Activated CD8-positive, alpha-beta memory T cell treated with anti-CD3 and anti-CD28 coated beads for 4 hours (primary cell): ENCODE results near the gene RPL28.
"Not testable (repeated sequence)": the region's sequence is repeated elsewhere in the genome, so short reads cannot be mapped to it uniquely, and the experiment has no call there.

Experiments
- DNase-seq, 2 donors: peaks; one replicate each; pipeline ENCODE4 v3.0.0-alpha.2; 2020; ENCODE audit warnings: low read depth in 2 of 2

Gene RPL28

DNA sequence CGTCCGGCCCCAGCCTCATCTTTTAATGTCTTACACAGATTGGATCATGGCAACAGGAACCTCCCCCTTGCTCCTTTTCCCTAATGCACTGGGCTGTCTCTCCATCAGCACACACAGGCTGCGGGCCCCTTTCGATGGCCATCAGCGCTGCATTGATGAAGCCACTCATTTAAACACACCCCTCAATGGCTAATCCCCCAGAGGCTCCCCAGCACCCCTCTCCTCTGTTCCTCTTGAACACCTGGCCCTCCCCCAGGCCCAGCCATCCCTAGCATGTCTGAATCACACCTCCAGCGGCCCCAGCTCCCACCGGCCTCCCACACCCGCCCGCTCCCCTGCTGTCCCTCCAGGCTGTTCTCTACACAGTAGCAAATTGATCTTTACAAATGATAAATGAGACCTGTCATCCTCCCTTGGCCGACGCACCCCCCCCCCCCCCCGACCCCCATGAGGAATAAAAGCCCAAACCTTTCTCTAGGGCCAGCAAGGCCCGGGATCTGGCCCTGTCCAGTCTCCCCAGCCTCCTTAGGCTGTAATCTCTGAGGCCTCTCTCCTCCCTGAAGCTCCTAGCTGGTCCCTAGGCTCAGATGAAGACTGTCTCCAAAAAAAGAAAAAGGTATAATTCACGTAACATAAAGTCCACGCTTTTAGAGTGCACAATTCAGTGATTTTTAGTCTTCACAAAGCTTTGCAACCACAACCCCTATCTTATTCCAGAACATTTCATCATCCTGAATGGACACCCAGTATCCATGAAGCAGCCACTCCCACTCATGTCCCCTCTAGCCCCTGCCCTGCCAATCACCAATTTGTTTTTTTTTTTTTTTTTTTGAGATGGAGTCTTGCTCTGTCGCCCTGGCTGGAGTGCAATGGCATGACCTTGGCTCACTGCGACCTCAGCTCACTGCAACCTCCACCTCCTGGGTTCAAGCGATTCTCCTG is 7.4 kb downstream of the RPL28 start:
- DNase-seq: no peak

DNA sequence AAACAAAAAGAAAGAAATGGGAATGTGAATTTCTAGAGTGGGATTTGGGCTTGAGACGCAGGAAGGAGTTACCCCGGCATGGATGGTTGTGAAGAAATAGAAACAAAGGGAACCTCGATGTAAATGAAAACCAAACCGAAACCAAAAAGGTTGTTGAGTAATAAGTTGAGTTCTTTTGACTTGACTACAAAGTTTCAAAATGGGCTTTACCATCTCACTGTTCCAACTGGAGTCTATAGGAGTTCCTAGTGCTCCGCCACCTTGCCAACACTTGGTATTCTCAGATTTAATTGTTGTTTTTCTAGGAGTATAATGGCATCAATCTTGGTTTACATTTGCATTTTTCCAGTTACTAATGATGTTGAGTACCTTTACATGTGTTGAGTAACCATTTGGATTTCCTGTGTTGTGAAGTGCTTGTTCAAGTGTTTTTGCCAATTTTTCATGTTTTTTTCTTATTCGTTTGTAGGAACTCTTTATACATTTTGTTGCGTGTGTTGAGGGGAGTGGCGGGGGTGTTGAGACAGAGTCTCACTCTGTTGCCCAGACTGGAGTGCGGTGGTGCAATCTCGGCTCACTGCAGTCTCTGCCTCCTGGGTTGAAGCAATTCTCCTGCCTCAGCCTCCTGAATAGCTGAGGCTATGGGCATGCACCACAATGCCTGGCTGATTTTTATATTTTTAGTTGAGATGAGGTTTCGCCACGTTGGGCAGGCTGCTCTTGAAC is 12.6 kb downstream of the RPL28 start:
- DNase-seq: no peak

DNA sequence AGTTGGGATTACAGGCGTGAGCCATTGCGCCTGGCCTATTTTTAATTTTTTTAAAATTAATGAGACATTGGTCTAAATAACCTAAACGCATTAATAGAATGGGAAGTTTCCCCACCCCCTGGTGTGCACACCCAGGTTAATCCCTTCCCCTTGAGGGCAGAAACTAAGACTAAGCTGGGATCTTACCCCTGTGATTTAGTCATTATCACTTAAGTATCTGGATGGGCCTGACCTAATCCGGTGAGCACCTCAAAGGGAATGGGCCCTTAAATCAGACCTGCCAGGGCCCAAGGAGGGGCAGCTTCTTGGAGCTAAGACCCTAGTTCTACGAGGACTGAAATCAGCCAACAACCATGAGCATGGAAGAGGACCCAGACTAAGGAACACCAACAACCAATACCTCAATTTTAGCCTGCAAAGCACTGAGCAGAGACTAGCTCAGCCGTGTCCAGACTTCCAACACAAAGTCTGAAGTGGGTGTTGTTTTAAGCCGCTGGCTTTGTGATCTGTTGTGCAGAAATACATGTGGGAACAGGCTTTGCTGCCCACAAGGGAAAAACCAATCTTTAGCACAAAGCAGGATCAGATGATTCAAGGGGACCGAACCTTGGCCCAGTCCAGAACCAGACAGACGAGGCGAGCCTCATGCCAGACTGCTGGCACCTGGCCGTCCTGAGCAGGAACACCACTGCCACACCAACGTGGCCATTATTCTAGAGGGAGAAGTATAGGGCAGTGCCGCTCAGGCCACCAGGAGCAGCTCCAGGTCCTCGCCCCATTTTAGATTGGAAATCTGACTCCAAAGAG is 14.8 kb downstream of the RPL28 start:
- no peak for DNase-seq

- not testable (repeated sequence) for DNase-seq
Observed at GRCh38 chr19:55401390-55401789, 15.7 kb downstream of the RPL28 start.

GRCh38 chr19:55402509-55402908 is 16.8 kb downstream of the RPL28 start:
- DNase-seq: no peak

GRCh38 chr19:55405638-55406037 is 19.9 kb downstream of the RPL28 start:
- DNase-seq: no peak

DNA sequence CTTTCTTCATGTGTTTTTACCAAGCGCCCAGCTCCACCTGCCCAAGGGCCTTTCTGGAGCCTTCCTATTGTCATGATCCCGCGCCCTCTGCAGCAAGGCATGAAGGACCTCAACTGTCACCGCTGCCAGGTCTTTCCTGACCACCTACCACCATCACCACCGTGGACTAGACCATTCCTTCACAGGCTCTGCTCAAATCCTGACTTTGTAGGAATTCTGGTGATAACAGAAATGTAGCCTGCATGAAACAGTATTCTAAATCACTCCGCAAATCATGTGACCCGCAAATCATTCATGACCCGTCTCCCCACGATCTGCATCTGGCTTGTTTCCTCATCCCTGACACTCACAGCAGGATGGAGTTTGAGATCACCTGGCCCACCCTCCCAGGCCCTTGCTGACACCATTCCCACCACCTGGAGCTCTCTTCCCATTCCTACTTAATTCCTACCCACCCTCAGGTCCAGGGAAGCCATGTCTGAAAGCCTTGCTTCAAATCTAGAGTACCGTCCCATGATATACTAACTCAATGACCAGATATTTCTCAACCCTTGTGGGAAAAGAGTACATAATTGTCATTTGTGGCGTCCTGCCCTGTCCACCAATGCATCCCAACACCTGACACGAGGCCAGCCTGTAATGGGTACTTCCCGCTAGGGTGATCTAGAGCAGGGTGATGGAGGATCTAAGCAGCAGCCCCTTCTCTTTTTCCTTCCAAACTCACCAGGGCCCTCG is 20.5 kb downstream of the RPL28 start:
- DNase-seq: no peak

- DNase-seq: no peak
Observed at GRCh38 chr19:55406826-55407549, 21.3 kb downstream of the RPL28 start.

- DNase-seq: not testable (repeated sequence)
Observed at GRCh38 chr19:55407550-55407799, 21.7 kb downstream of the RPL28 start, which contains the start of gene UBE2S. UBE2S (minus strand) TSS chr19:55407788; CDS start chr19:55407589, 199 bp downstream.

- DNase-seq: peak; percentile 92 to 95
Observed at GRCh38 chr19:55407800-55408532, 22.2 kb downstream of the RPL28 start.

DNA sequence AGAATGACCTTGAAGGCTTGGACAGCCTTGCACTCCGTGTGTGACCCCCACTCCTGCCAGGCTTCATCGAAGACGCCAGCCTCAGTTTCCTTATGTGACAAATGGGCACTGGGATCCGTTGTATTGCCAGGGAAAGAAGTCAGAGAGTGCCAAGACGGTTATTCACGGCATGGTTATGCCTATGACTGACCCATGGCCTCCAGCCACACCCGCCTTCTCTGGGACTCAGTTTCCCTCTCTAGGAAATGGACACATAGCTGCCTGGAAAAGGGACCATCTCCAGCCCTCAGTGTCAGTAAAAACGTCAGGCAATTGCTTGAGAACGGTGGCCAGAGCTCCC is 22.8 kb downstream of the RPL28 start:
- no peak for DNase-seq

DNA sequence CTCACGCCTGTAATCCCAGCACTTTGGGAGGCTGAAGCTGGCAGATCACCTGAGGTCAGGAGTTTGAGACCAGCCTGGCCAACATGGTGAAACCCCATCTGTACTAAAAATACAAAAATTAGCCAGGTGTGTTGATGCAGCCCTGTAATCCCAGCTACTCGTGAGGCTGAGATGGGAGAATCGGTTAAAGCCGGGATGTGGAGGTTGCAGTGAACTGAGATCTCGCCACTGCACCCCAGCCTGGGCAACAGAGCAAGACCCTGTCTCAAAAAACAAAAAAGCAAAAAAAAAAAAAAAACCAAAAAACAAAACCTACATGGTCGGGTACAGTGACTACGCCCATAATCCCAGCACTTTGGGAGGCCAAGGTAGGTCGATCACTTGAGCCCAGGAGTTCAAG is 23.4 kb downstream of the RPL28 start:
- not testable (repeated sequence) for DNase-seq

GRCh38 chr19:55410168-55410567 is 24.4 kb downstream of the RPL28 start:
- no peak for DNase-seq

GRCh38 chr19:55418185-55418584 is 32.5 kb downstream of the RPL28 start:
- peak; percentile 13 to 23 for DNase-seq

GRCh38 chr19:55419103-55419502 is 33.4 kb downstream of the RPL28 start:
- no peak for DNase-seq

DNA sequence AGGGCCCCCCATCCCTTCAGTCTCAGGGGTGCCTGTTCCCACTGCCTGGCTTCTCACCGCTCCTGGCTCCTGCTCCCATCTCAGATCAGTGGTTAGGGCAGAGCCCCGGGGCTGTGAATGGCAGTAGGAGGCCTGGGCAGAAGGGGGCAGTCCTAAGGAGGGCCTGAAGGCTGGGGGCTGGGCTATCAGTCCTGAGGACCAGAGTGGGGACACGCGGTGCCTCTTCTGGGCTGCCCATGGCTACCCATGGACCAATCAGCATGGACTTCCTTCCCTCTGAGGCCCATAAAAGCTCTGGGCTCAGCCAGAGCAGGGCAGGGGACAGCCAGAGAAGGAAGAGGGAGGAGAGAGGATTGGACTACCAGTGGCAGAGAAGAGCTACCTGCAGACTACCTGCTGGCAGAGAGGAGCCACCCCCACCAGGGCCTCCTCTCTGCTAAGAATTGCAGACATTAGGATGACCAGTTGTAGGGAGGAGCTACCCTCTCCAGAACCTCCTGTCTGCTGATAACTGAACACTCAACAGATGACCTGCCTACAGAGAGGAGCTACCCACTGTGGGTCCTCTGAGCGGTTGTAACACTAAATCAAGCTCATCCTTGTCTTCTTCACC is 34.0 kb downstream of the RPL28 start:
- no peak for DNase-seq

GRCh38 chr19:55421281-55421680 is 35.5 kb downstream of the RPL28 start:
- peak in 1 of 2 donors; percentile 6 for DNase-seq

- DNase-seq: no peak
Observed at GRCh38 chr19:55423225-55424005, 37.7 kb downstream of the RPL28 start.

- no peak for DNase-seq
Observed at GRCh38 chr19:55424518-55424917, 38.8 kb downstream of the RPL28 start.
